Hematopoietic multipotent progenitor cell treated with erythropoietin and hydrocortisone succinate and interleukin-3 and kit ligand, for 17 days (in vitro differentiated cells): Measurements from ENCODE around the gene SNAP25.

ENCODE experiments used
- DNase-seq: peaks from one replicate; pipeline ENCODE4 v3.0.0-alpha.2; 2015; ENCODE audit warnings: low spot score

The SNAP25 gene

DNA sequence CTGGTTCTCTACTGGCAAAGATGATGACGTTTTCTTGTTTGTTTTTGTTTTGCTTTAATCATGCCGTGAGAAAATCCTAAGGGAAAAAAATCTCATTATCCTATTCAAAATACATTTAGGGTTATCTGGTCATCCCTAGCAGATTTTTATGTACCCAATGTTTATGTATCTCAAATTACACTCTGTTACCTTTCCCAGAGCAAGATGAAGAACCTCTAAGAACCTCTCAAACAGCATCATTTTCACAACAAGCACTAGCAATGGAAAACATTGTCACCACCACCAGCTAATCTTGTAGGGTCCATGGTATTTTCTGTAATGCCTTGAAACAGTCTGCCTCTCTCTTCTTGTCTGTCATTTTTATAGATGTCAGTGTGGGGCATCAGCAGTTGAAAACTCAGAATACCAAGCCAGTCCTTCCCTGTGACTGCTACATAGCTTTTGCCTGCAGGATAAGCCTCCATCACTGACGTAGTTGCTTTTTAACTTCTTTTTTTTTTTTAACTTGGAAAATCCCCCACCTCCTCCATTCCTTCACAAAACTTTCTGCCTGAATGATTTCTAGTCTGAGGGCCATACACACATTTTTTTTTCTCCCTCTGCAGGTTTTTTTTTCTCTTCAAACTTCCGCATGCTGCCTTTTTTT, 2.4 kb upstream of the SNAP25 start:
- DNase-seq, result no peak

DNA sequence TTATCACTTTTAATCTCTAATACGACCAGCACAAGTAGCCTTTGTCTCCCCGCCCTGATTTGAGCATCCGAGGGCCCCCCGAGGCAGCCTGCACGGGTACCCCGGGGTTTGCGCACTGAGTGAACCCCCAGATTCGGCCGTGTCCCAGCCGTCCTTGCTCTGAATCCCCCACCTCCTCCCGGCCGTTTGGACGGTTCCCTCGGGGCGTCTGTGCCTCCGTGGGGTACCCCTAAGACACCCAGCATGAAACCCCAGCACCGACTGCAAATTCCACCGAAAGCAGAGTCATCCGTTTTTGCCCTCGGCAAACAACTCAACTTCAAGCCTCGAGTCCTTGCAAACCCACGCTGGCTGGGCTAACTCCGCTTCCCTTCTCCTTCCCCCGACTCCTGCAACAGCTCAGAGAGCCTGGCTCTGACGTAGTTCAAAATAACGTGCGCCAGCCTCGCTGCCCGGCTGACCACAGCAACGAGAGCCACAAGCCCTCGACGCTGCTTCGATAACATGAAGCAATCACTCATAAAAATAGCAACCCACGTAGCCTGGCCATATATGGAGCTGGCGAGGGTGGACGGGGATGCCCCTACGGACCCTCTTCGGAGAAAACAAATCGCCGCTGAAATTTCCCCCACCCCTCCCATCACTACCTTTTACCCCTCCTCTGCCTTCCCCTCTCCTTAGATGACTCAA, 764 bp upstream of the SNAP25 start:
- DNase-seq, result no peak

DNA sequence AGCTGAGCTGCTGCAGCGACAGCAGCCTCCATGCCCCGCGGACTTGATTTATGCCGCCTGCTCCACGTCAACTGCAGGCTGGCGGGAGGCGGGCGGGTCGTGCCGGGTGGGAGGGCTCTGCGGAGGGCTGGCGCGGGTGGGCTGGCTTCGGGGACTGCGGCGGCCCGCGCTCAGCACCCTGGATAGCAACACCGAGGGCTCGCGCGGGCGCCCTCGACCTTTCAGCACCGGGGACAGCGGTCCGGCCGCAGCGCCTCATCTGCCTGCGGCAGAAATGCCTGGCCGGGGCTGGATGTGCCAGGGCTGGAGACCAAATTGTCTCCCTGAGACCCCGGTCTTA, 792 bp downstream of the SNAP25 start:
- DNase-seq, result no peak

DNA sequence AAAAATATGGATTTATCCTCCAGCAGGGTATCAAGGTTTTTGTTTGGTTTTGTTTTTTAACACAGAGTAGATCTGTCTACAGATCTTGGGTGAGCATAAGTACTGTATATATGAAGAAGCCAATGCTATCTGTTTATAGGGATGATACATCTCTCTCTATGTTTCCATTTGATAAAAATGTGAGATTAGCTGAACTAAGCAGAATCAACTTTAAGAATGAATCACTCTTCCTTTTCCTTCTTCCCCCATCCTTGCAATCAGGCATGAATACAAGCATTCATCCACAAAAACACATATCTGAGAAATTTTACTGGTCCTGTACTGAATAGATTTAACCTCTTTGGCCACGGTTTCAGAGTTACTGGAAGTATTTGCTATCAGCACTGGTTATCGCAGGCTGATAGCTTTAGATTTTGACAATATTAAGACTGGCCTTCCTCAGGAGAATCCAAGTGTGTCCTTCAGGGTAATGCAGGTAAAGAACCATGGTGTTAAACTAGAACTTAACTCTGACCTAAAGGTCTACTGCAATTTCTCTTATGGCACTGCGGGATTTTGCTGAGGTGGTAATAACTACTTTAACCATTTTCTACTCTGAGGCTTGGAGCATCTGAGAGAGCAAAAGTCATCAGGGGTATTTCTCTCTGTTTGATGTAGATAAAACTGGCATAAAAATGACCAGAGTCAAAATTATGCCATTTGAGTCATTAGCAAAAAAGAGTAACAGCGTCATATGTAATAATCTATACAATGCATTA, 1.5 kb downstream of the SNAP25 start:
- DNase-seq, result no peak

DNA sequence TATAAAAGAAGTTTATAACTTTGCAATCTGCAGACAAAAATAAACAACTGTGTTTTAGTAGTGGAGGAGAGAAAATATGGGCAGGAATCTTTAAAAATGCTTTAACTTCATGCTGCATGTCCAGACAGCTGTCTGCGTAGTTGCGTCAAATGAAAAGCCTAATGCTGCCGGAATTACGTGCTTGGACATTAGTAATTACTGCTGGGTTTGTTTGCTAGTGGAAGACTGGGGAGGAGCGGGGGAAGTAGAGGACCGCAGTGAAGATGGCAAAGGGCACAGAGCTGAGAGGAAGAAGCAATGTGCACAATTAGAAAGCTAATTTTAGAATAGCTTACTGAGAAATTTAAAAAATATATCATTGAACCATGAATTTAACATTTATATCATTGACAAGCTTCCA, 2.4 kb downstream of the SNAP25 start:
- DNase-seq, result no peak

DNA sequence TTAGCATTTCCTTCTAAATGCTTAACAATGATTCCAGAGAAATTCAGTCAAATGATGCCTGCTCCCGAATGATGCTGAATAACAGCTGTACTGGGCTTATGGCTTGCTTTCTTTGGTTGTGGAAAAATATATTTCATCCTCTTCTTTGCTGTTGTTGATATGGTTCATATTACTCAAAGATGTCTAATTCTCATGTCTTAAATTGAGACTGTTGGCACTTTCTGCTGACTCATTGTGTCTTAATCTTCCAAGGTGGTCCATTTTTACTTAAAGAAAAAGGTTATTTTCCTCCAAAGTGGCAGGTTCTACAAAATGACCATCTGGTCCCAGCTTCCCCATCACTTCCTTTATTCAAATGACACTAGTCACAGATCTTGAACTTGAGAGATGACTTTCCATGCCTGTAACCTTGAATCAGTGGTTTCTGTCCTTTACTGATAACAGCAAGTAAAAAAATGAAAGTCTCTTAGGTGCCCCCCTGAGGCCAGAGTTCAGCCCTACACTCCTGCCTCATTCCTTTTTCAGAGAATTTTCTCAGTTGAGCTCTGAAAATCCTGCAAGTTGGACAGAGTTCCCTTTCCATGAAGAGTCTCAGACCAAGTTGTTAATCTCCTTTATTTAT, 6.9 kb downstream of the SNAP25 start:
- DNase-seq, result no peak

DNA sequence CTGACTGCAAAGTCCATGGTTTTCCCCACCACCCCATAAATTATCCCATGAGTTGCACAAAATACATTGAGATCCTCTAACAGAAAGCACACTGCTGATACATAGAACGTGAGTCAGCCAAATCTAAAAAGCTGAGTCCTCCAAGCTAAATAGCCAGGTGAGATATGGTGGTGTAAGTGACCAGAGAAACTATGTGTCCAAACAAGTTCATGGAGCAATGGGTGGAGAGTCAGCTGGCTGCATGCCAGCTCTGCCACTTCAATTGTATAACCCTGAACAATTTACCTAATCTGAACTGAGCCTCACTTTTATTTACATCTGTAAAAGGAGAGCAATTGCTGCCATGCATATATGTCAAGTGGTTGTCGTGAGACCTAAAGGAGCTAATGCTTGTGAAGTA, 9.7 kb downstream of the SNAP25 start:
- DNase-seq, result no peak

DNA sequence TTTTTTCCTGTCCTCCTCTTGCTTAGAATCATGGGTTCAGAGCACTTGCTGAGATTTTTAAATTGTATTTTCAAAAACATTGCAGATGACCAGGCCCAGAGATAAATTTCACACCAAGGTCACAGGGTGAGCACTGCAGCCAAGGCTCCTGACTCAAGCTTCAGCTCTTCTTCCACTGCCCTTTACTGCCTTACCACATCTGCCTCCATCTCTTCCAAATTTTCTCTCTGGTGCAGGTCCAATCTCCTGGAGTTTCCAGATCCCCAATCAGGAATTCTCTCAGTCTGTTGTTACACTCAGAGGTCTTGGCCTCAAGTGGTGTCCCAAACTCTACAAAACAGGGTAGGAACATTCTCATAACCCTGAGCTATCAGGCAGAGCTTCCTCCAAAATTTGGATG, 12.7 kb downstream of the SNAP25 start:
- no peak for DNase-seq

DNA sequence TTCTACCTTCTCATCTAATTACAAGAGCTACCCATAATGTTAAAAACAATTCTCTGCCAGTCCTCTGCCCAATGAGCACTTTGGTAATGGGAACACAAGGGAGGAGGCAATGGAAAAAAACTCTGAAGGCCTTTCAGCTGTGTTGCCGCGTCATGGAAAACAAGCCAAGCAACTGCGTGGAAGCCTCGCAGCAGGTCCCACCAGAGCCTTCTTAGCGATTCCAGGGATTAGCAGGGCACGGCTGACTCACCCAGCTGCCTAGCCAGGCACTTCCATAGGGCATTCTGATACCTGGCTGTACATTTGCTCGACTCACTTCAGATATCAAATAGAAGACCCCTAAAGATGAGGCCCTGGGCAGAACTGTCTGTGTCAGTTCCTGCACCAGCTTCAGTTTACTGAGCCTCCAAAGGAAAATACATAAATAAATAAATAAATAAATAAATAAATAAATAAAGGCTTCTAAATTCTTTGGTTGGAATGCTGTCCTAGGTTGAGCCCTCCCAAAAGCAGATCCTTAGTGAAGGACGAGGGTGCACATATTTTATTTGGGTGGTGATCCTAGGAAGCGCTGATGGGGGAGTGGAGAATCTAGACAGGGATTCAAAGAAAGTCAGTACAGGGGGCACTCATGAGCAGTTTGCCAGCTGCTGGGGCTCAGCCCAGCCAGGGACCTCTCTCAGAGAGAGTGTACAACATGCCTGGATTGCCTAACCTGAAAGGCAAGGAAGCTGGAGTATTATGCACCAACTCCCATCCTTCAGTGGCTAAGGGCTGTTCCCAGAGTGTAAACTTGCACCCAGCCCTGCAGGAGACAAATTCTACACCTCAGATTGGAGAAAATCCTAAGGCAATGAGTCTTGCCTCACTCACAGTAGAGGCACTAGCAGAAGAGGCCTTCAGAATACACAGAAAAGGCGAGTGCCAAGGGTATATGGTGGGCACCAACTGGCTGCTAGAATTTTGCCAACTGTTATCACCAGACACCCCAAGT, 18.2 kb downstream of the SNAP25 start:
- DNase-seq, result no peak

DNA sequence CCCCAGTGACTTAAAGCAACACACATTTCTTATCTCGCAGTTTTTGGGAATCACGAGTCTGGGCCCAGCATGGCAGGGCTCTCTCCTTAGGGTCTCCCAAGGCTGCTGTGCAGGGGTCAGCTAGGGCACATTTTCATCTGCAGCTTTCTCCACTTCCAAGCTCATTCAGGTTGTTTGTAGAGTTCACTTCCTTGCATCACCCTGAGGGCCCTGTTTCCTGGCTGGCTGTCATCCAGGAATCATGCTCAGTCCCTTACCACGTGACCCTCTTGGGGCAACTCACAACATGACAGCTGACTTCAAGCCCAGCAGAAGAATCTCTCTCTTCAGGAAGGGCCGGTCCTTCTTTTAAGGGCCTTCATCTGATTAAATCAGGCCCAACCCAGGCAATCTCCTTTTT, 21.3 kb downstream of the SNAP25 start:
- DNase-seq, result no peak

DNA sequence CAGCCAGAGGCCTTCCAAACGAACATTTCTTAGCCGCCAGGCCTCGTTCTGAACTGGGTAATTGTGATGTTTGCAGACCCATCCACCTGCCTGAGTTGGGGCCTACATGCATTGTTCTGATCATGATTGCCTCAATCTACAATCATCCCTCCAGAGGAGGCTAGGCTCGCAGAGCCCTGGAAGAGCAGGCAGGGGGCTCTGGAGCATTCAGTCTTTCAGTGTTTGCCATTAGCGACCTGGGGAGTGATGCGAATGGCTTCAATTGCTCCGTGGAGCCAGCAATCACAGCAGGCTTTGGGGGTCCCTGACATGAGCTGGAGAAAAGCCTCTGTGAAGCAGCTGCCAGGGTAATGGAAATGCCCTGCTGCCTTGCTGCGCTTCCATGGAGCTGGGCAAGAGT, 22.0 kb downstream of the SNAP25 start:
- DNase-seq, result no peak

DNA sequence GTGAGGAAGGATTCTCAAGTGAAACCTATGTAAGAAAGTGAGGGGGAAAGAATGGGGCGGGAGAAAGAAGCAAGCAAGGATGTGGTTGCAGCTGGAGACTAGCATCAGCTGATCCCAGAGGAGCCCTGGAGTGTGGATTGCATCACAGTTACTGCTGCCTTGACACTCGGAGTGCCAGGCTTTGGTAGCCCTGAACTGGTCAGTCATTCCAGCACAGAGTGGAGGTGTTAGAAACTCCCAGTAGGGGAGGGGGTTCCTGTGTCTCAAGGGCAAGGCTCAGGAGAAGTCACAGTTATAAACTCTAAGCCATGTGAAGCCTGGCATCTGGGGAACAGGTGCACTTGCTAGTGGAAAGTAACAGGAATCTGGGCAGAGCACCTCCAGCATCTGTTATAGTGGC, 23.5 kb downstream of the SNAP25 start:
- no peak for DNase-seq

DNA sequence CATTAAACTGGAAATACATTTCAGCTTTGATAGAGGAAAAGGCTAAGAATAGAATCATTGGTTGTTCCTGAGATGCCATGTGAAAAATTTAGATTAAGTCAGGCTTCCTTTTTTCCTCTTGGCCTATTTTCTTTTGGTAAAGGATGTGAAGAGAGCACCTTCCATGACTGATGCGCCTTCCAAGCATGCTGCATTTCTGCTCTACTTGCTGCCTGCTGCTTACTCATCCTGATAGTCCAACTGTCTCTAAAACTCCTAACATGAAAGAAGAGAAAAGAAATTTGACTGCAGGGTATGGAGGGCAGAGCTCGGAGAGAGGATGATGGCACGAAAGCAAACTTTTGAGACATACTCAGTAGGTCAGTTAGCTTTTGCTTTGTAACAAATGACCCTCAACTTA, 28.8 kb downstream of the SNAP25 start:
- DNase-seq, result no peak

DNA sequence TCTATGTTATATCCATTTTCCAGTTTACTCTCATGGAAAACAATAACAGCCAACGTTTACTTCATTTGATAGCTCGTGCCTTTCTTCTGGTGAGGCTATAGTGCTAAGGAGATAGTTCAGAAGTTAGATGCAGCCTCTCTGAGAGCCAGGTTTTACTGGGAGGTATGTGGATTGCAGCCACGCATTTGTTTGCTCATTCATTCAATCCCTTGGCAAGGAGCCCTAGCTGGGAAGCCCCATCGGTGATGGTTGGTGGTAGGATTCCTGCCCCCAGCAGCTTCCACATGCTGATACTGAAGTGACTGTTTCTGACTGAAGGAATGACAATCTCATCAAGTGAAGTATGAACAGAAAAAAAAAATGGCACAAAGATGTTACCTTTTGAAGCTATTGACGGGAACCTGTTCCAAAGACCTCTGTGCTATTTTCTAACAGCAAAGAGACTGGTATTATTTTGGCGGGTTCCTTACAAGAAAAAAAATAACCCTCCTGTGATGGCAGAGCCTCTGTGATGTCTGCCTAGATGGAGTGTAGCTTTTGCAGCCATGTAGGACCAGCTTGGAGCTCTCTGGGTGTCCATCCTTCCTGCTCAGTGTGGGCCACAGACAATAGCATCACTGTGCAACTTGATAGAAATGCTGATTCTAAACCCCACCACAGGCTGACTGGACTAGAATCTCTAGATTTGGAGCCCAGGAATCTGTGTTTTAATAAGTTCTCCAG, 30.6 kb downstream of the SNAP25 start:
- no peak for DNase-seq

DNA sequence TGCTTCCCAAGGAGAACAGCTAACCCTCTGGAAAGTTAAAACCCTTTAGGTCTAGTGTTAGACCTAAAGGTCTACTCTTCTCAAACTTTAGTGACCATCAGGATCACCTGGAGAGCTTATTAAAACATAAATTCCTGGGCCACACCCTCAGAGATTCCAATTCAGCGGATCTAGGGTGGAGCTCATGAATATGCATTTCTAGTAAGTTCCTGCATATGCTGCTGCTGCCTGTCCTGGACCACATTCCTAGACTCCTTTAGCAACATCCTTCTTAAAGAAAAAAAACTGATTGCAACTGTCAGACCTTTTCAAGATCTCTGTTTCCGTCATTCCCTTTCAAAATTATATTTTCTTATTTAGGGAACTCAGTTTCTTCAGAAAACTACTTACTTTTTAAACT, 31.2 kb downstream of the SNAP25 start:
- no peak for DNase-seq

DNA sequence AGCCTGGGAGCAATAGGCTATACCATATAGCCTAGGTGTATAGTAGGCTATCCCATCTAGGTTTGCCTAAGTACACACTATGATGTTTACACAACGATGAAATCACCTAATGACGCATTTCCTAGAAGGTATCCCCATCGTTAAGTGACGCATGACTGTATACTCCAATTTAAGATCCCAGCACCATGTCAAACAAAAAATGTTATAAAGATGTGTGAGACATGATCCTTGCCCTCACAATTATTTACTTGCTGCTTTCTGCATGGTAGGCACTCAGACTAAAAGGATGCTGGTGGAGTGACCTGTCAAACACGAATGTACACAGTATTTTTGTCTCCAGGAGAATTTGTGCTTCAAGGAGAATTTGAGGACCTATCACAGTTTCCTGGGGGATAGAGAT, 32.3 kb downstream of the SNAP25 start:
- DNase-seq, result no peak

DNA sequence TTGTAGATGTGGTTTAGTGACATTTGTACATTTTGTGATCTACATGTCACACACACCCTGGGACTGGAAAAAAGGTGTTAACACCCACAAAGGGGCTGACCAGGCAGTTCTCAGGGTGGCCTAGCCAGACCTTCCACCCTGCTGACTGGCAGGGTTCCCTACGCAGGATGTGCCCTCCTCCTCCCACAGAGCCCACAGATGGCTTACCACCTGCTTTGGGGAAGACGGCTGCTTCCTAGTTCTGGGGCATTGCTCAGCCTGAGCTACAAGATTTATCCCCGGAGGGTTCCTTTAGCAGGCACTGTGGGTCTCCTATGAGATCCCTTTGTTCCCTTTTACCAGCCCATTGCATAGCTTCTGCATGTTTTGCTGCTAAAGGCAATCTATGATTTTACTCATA, 35.1 kb downstream of the SNAP25 start:
- no peak for DNase-seq

DNA sequence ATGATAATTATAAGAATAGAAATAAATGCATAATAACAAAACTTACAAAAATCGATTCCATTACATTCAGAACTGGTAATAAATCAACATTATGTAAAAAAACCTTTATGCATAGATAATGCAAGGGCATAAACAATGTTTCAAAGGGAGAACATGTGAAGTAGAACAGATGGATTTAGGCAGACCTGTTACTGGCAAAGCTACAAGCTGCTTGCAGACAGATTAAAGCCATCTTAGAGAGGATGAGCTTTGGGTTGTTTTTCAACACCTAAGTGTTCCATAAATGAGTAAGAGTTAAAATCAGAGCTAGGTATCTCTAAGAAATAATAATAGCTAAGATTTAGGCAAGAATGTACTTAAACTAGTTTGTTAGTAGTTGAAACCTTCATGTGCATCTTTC, 37.2 kb downstream of the SNAP25 start:
- DNase-seq, result no peak

DNA sequence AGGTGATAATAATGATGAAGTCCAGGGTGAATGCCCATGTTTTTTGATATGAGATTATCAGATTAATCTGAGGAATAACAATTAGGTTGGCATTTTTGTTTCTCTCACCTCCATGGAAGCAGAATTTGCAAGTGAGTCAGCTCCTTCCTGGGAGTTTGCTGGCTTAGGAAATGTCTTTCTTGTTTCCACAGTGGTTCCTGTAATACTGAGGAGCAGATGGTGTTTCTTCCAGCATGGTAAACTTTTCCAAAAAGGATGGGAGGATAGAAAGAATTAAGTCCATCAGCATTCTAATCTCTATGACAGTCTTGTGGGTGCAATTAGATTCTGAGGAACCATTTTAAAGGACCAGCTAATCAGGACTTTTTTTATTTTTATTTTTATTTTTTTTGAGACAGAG, 40.5 kb downstream of the SNAP25 start:
- no peak for DNase-seq

DNA sequence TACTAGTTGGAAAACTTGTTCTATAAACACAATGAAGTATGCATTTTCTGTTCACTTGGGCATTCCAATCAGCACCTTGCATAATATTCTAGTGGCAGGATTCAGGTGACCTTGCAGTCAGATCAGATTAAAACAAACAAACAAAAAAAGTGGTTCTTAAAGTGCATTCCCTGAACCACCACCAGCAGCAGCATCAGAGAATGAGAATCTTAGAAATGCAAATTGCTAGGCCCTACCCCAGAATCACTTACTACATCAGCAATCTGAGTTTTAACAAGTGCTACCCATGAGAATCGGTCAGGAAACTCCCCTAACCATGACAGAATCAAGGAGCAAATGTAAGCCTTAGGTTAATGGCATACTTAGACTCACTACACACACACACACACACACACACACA, 41.7 kb downstream of the SNAP25 start:
- no peak for DNase-seq

DNA sequence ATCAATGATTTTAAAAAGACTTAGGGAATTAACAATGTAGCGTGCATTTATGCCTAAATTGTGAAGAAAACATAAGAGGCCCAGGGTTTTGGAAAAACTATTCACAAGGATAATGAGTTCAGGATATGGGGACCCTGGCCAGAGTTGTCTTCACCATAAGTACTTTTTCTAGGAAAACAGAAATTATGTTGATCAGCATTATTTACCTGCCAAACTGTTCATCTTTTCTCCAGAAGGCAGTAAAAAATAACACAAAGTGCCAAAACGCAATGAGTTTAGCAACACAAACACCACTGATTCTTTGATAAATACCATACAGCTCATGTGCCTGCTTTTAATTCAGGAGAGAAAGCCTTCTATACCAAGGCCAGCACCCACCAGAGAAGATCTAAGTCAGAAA, 43.1 kb downstream of the SNAP25 start:
- DNase-seq, result no peak
